Activated CD4-positive, alpha-beta T cell treated with anti-CD3 and anti-CD28 coated beads for 36 hours (primary cell): ENCODE measurements around the gene PDLIM5. TPM values are rescaled to one million over a fixed set of nuclear protein-coding genes. Genes with fewer than 3 reads are reported as not detected.
"Not testable (repeated sequence)": the region's sequence is repeated elsewhere in the genome, so short reads cannot be mapped to it uniquely, and the experiment has no call there.

Experiments
- ATAC-seq: fragments of 200-7000 bp; cut with Tn5 transposase; one replicate; pipeline ENCODE4 v1.10.0; 2021; ENCODE audit warnings: mild to moderate bottlenecking, moderate library complexity
- CTCF ChIA-PET: fragments of 350-600 bp; sonication (Branson Sonifier 250); formaldehyde crosslinking; loops from one replicate; lab custom pipeline; 2021; ENCODE audit warnings: antibody characterized with exemption; lab: Charles Lee
- POLR2A ChIA-PET: fragments of 350-600 bp; sonication (Branson Sonifier 250); formaldehyde crosslinking; loops from one replicate; lab custom pipeline; 2021; ENCODE audit warnings: antibody characterized with exemption, inconsistent platforms; lab: Charles Lee
- DNase-seq: peaks from one replicate; pipeline ENCODE4 v3.0.0-alpha.2; 2020
- H3K27ac Mint-ChIP-seq: one replicate; pipeline ENCODE4 v1.8.0; 2021; ENCODE audit warnings: mixed read lengths
- H3K27me3 Mint-ChIP-seq: one replicate; pipeline ENCODE4 v1.8.0; 2021; ENCODE audit warnings: mixed read lengths
- H3K36me3 Mint-ChIP-seq: one replicate; pipeline ENCODE4 v1.8.0; 2021; ENCODE audit warnings: low read depth, mixed read lengths
- H3K4me1 Mint-ChIP-seq: one replicate; pipeline ENCODE4 v1.8.0; 2021; ENCODE audit warnings: mixed read lengths
- H3K4me3 Mint-ChIP-seq: one replicate; pipeline ENCODE4 v1.8.0; 2021; ENCODE audit warnings: mild to moderate bottlenecking, moderate library complexity, mixed read lengths
- H3K9me3 Mint-ChIP-seq: one replicate; pipeline ENCODE4 v1.8.0; 2021; ENCODE audit warnings: low read depth, mixed read lengths
- intact Hi-C, 2 experiments: fragments of 100-400 bp; cut with DNase I in 1 of 2; cut with micrococcal nuclease in 1 of 2; formaldehyde crosslinking; loops; one replicate each; pipeline versions ENCODE4 v1.14.2 to v1.15.1; 2022 to 2024; cut with DNase I, micrococcal nuclease
- total RNA-seq, 2 experiments: library from RNA; stranded (reverse); gene quantifications; one replicate each; pipeline ENCODE4 v1.2.3, GENCODE V29; 2021

The PDLIM5 gene, protein sequence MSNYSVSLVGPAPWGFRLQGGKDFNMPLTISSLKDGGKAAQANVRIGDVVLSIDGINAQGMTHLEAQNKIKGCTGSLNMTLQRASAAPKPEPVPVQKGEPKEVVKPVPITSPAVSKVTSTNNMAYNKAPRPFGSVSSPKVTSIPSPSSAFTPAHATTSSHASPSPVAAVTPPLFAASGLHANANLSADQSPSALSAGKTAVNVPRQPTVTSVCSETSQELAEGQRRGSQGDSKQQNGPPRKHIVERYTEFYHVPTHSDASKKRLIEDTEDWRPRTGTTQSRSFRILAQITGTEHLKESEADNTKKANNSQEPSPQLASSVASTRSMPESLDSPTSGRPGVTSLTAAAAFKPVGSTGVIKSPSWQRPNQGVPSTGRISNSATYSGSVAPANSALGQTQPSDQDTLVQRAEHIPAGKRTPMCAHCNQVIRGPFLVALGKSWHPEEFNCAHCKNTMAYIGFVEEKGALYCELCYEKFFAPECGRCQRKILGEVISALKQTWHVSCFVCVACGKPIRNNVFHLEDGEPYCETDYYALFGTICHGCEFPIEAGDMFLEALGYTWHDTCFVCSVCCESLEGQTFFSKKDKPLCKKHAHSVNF
- 10 to 100 TPM; 25.9 to 34.3 TPM for total RNA-seq

DNA sequence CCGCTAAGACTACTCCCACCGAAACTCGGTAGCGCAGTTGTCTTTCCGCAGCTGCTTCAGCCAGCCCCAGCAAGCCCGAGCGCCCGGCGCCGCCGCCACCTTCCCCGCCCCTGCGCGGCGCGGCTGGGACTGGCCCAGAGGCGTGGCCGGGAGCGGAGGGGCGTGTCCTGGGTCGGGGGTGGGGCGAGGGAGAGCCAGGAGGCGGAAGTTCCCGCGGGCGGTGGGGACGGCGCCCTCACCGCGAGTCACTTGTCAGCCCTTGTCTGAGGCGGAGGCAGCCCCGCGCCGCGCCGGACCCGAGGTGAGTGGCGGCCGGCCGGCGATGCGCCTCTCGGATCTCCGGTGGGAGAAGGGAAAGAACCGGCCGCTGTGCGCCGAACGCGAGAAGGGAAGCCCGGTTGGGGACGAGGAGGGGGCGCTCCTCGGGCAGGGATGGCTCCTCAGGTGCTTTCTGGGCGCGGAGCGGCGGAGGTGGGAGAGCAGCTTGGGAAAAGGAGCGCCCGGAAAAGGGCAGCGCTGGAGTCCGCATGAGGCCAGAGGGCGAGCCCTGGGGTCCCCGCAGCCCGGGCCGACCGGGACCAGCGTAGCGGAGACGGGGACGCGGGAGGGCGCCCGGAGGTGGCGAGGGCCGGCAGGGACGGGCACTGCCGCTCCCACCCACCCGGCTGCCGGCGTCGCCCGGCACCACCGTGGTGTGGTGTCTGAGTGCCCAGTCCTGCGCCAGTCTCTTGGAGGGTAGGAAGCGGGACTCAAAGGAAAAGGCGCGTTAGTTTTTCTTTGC lies at the start of gene PDLIM5:
TSS of gene PDLIM5 (plus strand) at position 248 of the 781 bp plus-strand sequence. CDS start 3,347 bp downstream, outside the sequence.
- Mint-ChIP-seq H3K4me1 (peaks cover 23% of the 10 kb centered on the region), H3K4me3 (peak within 1 kb of the TSS; percentile 84), H3K36me3 (peaks cover 6% of the 10 kb centered on the region), H3K27me3 (peaks cover 10% of the 10 kb centered on the region), H3K27ac (peak within 1 kb of the TSS; percentile 61), H3K9me3 (no peaks in the 10 kb centered on the region)
- DNase-seq (peak; percentile 94), ATAC-seq (peak; percentile 96)
- POLR2A ChIA-PET = interaction anchor here (0.5 to 0.7 kb wide), 2 partner anchors 11 to 14 kb away, joined by 4 to 5 read pairs; no protein-coding TSS in a partner anchor
- CTCF ChIA-PET = interaction anchor here (0.8 to 1.5 kb wide), 4 partner anchors 45 to 145 kb away, joined by 3 to 4 read pairs (median 4); no protein-coding TSS in a partner anchor
- intact Hi-C loops = loop anchor here (1.0 to 5.0 kb wide), 6 partner anchors 45 to 245 kb away; partner anchors contain the start of gene SMARCAD1 (in 1 of the 2)

DNA sequence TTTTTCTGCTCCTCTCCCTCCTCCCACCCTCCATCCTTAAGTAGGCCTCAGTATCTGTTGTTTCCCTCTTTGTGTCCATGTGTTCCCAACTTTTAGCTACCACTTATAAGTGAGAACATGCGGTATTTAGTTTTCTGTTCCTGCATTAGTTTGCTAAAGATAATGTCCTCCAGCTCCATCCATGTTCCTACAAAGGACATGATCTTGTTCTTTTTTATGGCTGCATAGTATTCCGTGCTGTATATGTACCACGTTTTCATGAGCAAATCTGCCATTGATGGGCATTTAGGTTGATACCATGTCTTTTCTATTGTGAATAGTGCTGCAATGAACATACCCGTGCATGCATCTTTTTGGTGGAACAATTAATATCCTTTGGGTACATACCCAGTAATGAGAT lies 49.3 kb upstream of the PDLIM5 start:
- DNase-seq, intact Hi-C loops, ATAC-seq, H3K27me3 Mint-ChIP-seq, H3K9me3 Mint-ChIP-seq, POLR2A ChIA-PET, H3K4me1 Mint-ChIP-seq, H3K36me3 Mint-ChIP-seq, H3K27ac Mint-ChIP-seq, H3K4me3 Mint-ChIP-seq: not testable (repeated sequence)
- CTCF ChIA-PET = interaction anchor here (0.6 kb wide), 1 partner anchor 170 kb away, joined by 3 read pairs; no protein-coding TSS in a partner anchor

DNA sequence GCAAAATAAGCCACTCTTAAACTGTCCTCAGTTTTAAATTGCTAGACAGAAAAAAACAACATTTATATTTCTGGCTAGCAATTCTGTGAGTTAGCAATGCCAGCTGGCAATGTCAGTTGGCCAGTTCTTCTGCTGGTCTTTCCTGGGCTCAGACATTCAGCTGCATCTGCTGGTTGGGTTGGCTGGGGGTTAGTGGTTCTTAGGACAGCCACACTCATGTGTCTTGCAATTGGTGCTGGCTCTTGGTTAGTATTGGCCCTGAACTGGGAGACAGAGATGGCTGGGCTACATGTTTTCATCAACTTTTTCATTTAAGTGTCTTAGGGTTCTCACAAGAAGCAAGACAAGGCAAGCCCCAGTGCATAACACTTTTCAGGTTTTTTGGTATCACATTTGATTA lies 48.0 kb upstream of the PDLIM5 start:
- ChIA-PET CTCF (no interaction called here), POLR2A (no interaction called here)
- Mint-ChIP-seq H3K9me3 (no peaks in the 10 kb centered on the region), H3K27me3 (peaks cover 4% of the 10 kb centered on the region), H3K4me1 (no peaks in the 10 kb centered on the region), H3K36me3 (no peaks in the 10 kb centered on the region), H3K4me3 (no peak overlapping the region), H3K27ac (no peak overlapping the region)
- no peak for ATAC-seq
- no peak for DNase-seq
- intact Hi-C loops = no loop called here

DNA sequence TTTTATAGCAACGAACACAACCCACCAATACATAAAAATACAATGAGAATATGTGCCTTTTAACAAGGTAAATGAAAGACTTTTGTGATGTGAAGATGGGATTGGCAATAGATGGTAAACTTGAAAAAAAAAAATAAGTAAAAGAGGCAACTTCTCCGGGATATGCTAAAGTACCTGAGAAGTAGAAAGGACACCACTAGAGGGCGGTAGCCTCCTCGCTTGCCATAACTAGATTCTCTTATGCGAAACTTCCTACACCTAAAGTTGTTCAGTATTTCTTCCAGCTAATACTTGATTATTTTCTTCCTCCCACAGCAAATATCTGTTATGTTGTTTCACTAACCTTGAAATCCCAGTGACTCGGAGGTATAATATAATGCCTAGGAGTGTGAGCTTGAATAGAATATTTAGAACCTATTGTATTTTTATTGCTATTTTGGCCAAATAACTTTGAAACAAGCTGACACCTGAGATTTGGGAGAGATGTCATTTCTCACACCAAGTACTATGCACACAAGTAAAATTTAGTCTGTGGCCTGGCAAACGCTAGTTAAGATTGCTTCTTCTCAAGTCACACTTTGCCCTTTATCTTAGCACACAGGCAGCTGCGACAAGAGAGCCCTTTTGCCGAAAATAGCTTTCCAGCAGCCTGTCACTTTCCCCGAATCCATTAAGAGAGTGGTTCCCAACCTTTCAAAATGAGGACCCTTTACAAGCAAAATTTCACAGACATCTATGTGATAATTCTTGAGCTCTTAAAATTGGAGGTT lies 44.9 kb upstream of the PDLIM5 start:
- ATAC-seq = peak; percentile 65
- no peak overlapping the region for H3K4me3 Mint-ChIP-seq
- no peak overlapping the region for H3K27ac Mint-ChIP-seq
- POLR2A ChIA-PET = no interaction called here
- peak; percentile 74 for DNase-seq
- H3K27me3 Mint-ChIP-seq = peaks cover 4% of the 10 kb centered on the region
- CTCF ChIA-PET = interaction anchor here (0.6 to 2.8 kb wide), 35 partner anchors 8 to 1374 kb away, joined by 3 to 16 read pairs (median 4); partner anchors contain the start of gene PDLIM5
- no peaks in the 10 kb centered on the region for H3K36me3 Mint-ChIP-seq
- intact Hi-C loops = loop anchor here (1.0 to 5.0 kb wide), 3 partner anchors 44 to 189 kb away; partner anchors contain the start of gene PDLIM5 (in 1 of the 2)
- no peaks in the 10 kb centered on the region for H3K4me1 Mint-ChIP-seq
- no peaks in the 10 kb centered on the region for H3K9me3 Mint-ChIP-seq

DNA sequence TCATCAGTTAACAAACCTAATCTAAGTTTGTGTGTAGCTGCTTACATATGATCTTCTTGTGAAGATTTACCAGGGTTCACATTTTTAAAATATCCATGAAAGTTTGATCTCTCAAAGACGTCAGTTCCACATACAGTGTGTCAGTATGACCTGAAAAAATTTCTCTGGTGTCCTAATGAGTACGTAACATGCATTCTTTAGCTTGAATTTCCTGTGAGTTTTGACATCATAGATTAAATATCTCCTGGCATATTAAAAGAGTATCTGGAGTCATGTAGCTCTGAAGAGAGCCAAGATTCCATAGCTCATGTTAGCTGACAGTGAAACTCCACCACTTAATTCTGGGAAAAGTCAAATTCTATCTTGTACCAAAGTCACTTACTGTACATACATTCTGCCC lies 43.9 kb upstream of the PDLIM5 start:
- intact Hi-C loops = loop anchor here (2.0 to 5.0 kb wide), 2 partner anchors 43 to 106 kb away; partner anchors contain the start of gene PDLIM5 (in 1 of the 2)
- H3K9me3 Mint-ChIP-seq = no peaks in the 10 kb centered on the region
- ATAC-seq (no peak), DNase-seq (no peak)
- no peaks in the 10 kb centered on the region for H3K36me3 Mint-ChIP-seq
- ChIA-PET POLR2A (no interaction called here), CTCF (interaction anchor here (0.5 to 2.8 kb wide), 15 partner anchors 9 to 191 kb away, joined by 3 to 16 read pairs (median 4); no protein-coding TSS in a partner anchor)
- H3K27ac Mint-ChIP-seq = no peak overlapping the region
- H3K4me1 Mint-ChIP-seq = no peaks in the 10 kb centered on the region
- no peak overlapping the region for H3K4me3 Mint-ChIP-seq
- peaks cover 4% of the 10 kb centered on the region for H3K27me3 Mint-ChIP-seq

DNA sequence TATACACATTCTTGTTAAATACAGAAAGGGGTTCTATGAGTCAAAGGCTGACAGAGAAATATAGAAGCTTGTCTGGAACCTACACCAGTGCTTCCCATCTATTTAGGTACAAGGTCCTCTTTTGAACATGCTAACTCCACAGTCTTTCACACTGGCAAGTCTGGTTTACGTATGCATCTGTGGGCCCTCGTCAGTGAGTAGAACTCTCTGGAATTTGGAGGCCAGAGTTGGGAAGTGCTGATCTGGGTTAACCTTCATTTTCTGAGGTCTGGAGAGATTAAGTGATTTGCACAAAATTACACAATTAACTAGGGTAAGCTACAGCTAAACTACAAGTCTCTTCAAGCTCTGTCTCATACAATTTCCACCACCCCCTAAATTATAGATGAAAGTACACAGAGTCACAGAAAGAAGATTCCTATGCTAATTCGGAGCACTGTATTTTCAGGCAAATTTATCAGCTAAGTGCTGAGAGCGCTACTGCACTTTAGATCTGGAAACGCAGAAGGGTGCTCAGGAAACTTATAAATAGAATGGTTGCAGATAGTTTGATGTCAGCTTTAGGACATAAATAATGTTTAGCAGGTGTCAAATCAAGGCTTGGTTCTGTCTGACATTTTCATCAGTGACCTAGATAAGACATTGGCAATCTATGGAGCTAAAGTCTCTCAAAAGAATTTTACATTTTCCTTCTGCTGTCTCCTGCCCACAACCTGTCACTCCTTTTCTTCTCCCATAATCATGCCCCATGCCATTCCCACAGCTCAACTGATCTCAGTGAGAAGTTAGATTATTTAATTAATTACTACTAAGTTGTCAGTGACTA lies 43.0 kb upstream of the PDLIM5 start:
- Mint-ChIP-seq H3K36me3 (no peaks in the 10 kb centered on the region), H3K4me1 (no peaks in the 10 kb centered on the region), H3K27ac (no peak overlapping the region), H3K27me3 (peaks cover 7% of the 10 kb centered on the region), H3K4me3 (no peak overlapping the region), H3K9me3 (no peaks in the 10 kb centered on the region)
- ChIA-PET CTCF (interaction anchor here (0.5 to 2.8 kb wide), 8 partner anchors 10 to 1102 kb away, joined by 3 to 16 read pairs (median 4); no protein-coding TSS in a partner anchor), POLR2A (no interaction called here)
- intact Hi-C loops = loop anchor here in 1 of 2 experiments (5.0 kb wide), 1 partner anchor 106 kb away; no protein-coding TSS in a partner anchor
- no peak for DNase-seq
- ATAC-seq = no peak

GRCh38 chr4:94409375-94409679 lies 42.4 kb upstream of the PDLIM5 start:
- no peak for DNase-seq
- ATAC-seq = no peak
- Mint-ChIP-seq H3K36me3 (no peaks in the 10 kb centered on the region), H3K4me3 (no peak overlapping the region), H3K27ac (no peak overlapping the region), H3K4me1 (no peaks in the 10 kb centered on the region), H3K27me3 (peaks cover 8% of the 10 kb centered on the region), H3K9me3 (no peaks in the 10 kb centered on the region)
- intact Hi-C loops = loop anchor here in 1 of 2 experiments (5.0 kb wide), 1 partner anchor 107 kb away; no protein-coding TSS in a partner anchor
- ChIA-PET CTCF (interaction anchor here (1.0 to 2.8 kb wide), 3 partner anchors 9 to 20 kb away, joined by 3 to 16 read pairs (median 7); no protein-coding TSS in a partner anchor), POLR2A (no interaction called here)

GRCh38 chr4:94409962-94410361 lies 41.8 kb upstream of the PDLIM5 start:
- peaks cover 8% of the 10 kb centered on the region for H3K27me3 Mint-ChIP-seq
- no peak for ATAC-seq
- no peaks in the 10 kb centered on the region for H3K4me1 Mint-ChIP-seq
- no peak for DNase-seq
- no peak overlapping the region for H3K4me3 Mint-ChIP-seq
- POLR2A ChIA-PET = no interaction called here
- no peaks in the 10 kb centered on the region for H3K9me3 Mint-ChIP-seq
- H3K36me3 Mint-ChIP-seq = no peaks in the 10 kb centered on the region
- intact Hi-C loops = loop anchor here in 1 of 2 experiments (5.0 kb wide), 1 partner anchor 108 kb away; no protein-coding TSS in a partner anchor
- CTCF ChIA-PET = interaction anchor here (0.6 to 1.0 kb wide), 2 partner anchors 9 to 67 kb away, joined by 3 read pairs; no protein-coding TSS in a partner anchor
- H3K27ac Mint-ChIP-seq = no peak overlapping the region

- peaks cover 6% of the 10 kb centered on the region for H3K27me3 Mint-ChIP-seq
- H3K9me3 Mint-ChIP-seq = no peaks in the 10 kb centered on the region
- no peaks in the 10 kb centered on the region for H3K36me3 Mint-ChIP-seq
- no peak overlapping the region for H3K27ac Mint-ChIP-seq
- H3K4me3 Mint-ChIP-seq = no peak overlapping the region
- intact Hi-C loops = no loop called here
- ChIA-PET CTCF (interaction anchor here (0.6 kb wide), 1 partner anchor 67 kb away, joined by 3 read pairs; no protein-coding TSS in a partner anchor), POLR2A (no interaction called here)
- DNase-seq = no peak
- no peak for ATAC-seq
- no peaks in the 10 kb centered on the region for H3K4me1 Mint-ChIP-seq
These were observed 41.0 kb upstream of the PDLIM5 start for GRCh38 chr4:94410678-94411206.
